ENCODE results near the gene BEND5.

BEND5 gene

DNA sequence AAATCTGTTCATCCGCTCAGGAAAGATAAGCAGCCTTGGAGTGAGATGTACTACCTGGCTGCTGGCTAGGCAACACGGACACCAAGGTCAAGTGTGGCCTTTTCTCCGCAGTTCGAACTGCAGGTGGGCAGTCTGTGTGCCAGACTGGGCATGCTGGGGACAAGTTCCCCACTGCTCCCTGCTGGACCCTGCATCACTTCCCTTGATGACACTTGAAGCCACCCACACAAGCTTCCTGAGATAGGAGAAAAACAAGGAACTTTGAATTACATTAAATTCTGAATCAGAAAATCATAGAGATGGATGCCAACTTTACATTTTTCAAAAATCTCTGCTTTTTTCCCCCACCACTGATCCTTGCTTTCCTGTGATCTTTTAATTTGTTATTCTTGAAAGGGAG, 38.3 kb downstream of the BEND5 start:
- ChIA-PET POLR2A (no interaction called here), CTCF (interaction anchor here (1.3 kb wide), 1 partner anchor 79 kb away, joined by 4 read pairs; no protein-coding TSS in a partner anchor)
- no peaks in the 10 kb centered on the region for H3K9me3 ChIP-seq (ENCODE audit: control insufficient read depth, insufficient read depth, low read depth, low read length)
- no peak overlapping the region for H3K4me3 ChIP-seq (ENCODE audit: low read depth, low read length)
- peaks cover 0 to 46% of the 10 kb centered on the region in 2 experiments; a peak in 1 of 3 replicates for H3K36me3 ChIP-seq (ENCODE audit: control insufficient read depth in 2 of 2, insufficient read depth in 1 of 2, low read length in 2 of 2)
- no peak overlapping the region for H3K27ac ChIP-seq (ENCODE audit: extremely low read depth, low read depth, low read length)
- no peaks in the 10 kb centered on the region for H3K4me1 ChIP-seq (ENCODE audit: control insufficient read depth, insufficient read depth, low read length)
- TF ChIP-seq ZBTB26 (tag by site-specific recombination; optimal IDR thresholded peaks at IDR 0.05) (no peak), ZSCAN5A (tag by site-specific recombination; IDR thresholded peaks at IDR 0.05) (no peak), ZNF175 (tag by site-specific recombination; IDR thresholded peaks at IDR 0.05) (no peak), ZNF423 (tag by site-specific recombination; IDR thresholded peaks at IDR 0.05) (no peak), ZNF184 (tag by site-specific recombination; IDR thresholded peaks at IDR 0.05) (no peak), SCRT1 (tag by site-specific recombination; IDR thresholded peaks at IDR 0.05; ENCODE audit: borderline replicate concordance) (no peak), ZNF2 (tag by site-specific recombination; IDR thresholded peaks at IDR 0.05) (no peak), ZNF830 (tag by site-specific recombination; IDR thresholded peaks at IDR 0.05; ENCODE audit: low read depth) (no peak)

- Histone ChIP-seq H3K27ac (ENCODE audit: extremely low read depth, low read depth, low read length) (no peak overlapping the region), H3K4me1 (ENCODE audit: control insufficient read depth, insufficient read depth, low read length) (no peaks in the 10 kb centered on the region), H3K36me3 (ENCODE audit: control insufficient read depth in 2 of 2, insufficient read depth in 1 of 2, low read length in 2 of 2) (peaks cover 0 to 62% of the 10 kb centered on the region in 2 experiments; a peak in 1 of 3 replicates), H3K4me3 (ENCODE audit: low read depth, low read length) (no peak overlapping the region), H3K9me3 (ENCODE audit: control insufficient read depth, insufficient read depth, low read depth, low read length) (no peaks in the 10 kb centered on the region)
- ChIA-PET CTCF (interaction anchor here (1.1 kb wide), 1 partner anchor 82 kb away, joined by 3 read pairs; no protein-coding TSS in a partner anchor), POLR2A (no interaction called here)
- TF ChIP-seq ZNF311 (tag by site-specific recombination; IDR thresholded peaks at IDR 0.05; ENCODE audit: borderline replicate concordance) (no peak), KLF1 (tag by site-specific recombination; IDR thresholded peaks at IDR 0.05) (no peak), ZNF747 (tag by site-specific recombination; IDR thresholded peaks at IDR 0.05) (no peak), ZNF169 (tag by site-specific recombination; IDR thresholded peaks at IDR 0.05) (no peak), ZFHX2 (tag by site-specific recombination; conservative IDR thresholded peaks at IDR 0.05) (no peak)
Measured at GRCh38 chr1:48735796-48736195, 40.9 kb downstream of the BEND5 start.

DNA sequence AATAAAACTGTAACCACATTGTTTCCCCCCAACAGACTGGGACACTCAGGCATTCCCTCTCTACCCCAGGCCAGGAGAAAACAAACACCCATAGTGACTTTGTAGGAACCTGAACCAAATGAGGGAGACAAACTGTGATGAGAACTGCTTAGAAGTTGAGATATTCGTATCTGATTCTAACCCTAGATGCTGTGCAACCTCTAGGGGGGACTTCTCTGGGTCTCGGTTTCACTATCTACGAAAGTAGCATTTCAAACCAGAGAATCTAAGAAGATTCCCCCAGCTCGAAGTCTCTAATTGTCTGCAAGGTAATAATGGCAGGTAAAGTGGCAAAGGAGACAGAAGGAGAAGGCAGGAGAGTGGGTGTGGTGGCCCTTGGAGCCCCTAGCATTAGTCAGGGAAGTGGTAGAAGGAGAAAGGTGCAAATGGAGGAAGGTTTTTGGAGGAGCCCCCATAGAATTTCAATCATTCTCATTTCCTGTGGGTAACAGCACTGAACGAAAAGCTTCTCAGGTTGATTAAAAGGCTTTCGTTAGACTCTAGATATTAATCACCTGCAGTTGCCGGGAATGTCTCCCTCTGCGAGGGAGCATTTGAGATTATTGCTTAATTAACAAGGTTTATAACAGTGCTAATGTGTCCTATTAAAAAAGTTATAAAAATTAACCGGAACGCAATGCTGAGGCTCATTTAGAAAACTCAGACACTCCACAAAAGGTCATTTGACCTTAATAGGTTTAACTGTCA, 46.4 kb downstream of the BEND5 start:
- H3K4me3 ChIP-seq (ENCODE audit: low read depth, low read length), result no peak overlapping the region
- TF ChIP-seq SALL2 (tag by site-specific recombination; IDR thresholded peaks at IDR 0.05; ENCODE audit: borderline replicate concordance) (no peak), GLI4 (tag by site-specific recombination; IDR thresholded peaks at IDR 0.05) (no peak), ZNF707 (tag by site-specific recombination; IDR thresholded peaks at IDR 0.05) (no peak), ZNF311 (tag by site-specific recombination; IDR thresholded peaks at IDR 0.05; ENCODE audit: borderline replicate concordance) (no peak), ZFP37 (tag by site-specific recombination; IDR thresholded peaks at IDR 0.05) (no peak), ZNF549 (tag by site-specific recombination; IDR thresholded peaks at IDR 0.05) (no peak), ZNF626 (tag by site-specific recombination; IDR thresholded peaks at IDR 0.05) (no peak), ZNF529 (tag by site-specific recombination; IDR thresholded peaks at IDR 0.05; ENCODE audit: insufficient replicate concordance) (no peak), OSR2 (tag by site-specific recombination; IDR thresholded peaks at IDR 0.05) (no peak), ZNF37A (tag by site-specific recombination; IDR thresholded peaks at IDR 0.05) (no peak), ZNF514 (tag by site-specific recombination; IDR thresholded peaks at IDR 0.05) (no peak), ZBTB8A (tag by site-specific recombination; IDR thresholded peaks at IDR 0.05) (no peak), ZNF777 (tag by site-specific recombination; IDR thresholded peaks at IDR 0.05; ENCODE audit: borderline replicate concordance) (no peak), ZXDB (tag by site-specific recombination; IDR thresholded peaks at IDR 0.05) (no peak), ZNF146 (tag by site-specific recombination; IDR thresholded peaks at IDR 0.05) (no peak), ZFP41 (tag by site-specific recombination; IDR thresholded peaks at IDR 0.05; ENCODE audit: borderline replicate concordance) (no peak)
- TF ChIP-seq, protein P1, sequence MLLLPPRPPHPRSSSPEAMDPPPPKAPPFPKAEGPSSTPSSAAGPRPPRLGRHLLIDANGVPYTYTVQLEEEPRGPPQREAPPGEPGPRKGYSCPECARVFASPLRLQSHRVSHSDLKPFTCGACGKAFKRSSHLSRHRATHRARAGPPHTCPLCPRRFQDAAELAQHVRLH (tag by site-specific recombination; IDR thresholded peaks at IDR 0.05), result no peak
- H3K27ac ChIP-seq (ENCODE audit: extremely low read depth, low read depth, low read length), result no peak overlapping the region
- ChIA-PET POLR2A (no interaction called here), CTCF (no interaction called here)
- H3K4me1 ChIP-seq (ENCODE audit: control insufficient read depth, insufficient read depth, low read length), result no peaks in the 10 kb centered on the region
- H3K36me3 ChIP-seq (ENCODE audit: control insufficient read depth in 2 of 2, insufficient read depth in 1 of 2, low read length in 2 of 2), result peaks cover 0 to 56% of the 10 kb centered on the region in 2 experiments; a peak in 1 of 3 replicates
- H3K9me3 ChIP-seq (ENCODE audit: control insufficient read depth, insufficient read depth, low read depth, low read length), result no peaks in the 10 kb centered on the region

Measured in HEK293 (cell line).